IPS-20b (cell line): ENCODE measurements around the gene ROPN1L.

ENCODE experiments used
- H3K27ac ChIP-seq: one replicate; pipeline ENCODE4 v1.5.1; 2013; ENCODE audit warnings: low read length
- H3K27me3 ChIP-seq: 2 replicates; pipeline ENCODE4 v1.6.1; 2013; ENCODE audit warnings: mild to moderate bottlenecking, low read length, inconsistent platforms; ENCODE audit not compliant: insufficient read depth
- H3K36me3 ChIP-seq: 2 replicates; pipeline ENCODE4 v1.6.1; 2013; ENCODE audit warnings: low read depth, mild to moderate bottlenecking, inconsistent platforms, low read length, moderate library complexity; ENCODE audit not compliant: insufficient read depth
- H3K4me1 ChIP-seq: 2 replicates; pipeline ENCODE4 v1.6.1; 2013; ENCODE audit warnings: mild to moderate bottlenecking, control low read depth, inconsistent platforms, low read length, moderate library complexity; ENCODE audit not compliant: insufficient read depth
- H3K4me3 ChIP-seq: 2 replicates; pipeline ENCODE4 v1.5.1; 2013; ENCODE audit warnings: mild to moderate bottlenecking, low read length, inconsistent platforms
- H3K9ac ChIP-seq: 2 replicates; pipeline ENCODE4 v1.6.1; 2013; ENCODE audit warnings: low read depth, mild to moderate bottlenecking, inconsistent platforms, low read length, moderate library complexity
- H3K9me3 ChIP-seq: 2 replicates; pipeline ENCODE4 v1.6.1; 2013; ENCODE audit warnings: mild to moderate bottlenecking, low read depth, low read length, inconsistent platforms; ENCODE audit not compliant: insufficient read depth

The ROPN1L gene

DNA sequence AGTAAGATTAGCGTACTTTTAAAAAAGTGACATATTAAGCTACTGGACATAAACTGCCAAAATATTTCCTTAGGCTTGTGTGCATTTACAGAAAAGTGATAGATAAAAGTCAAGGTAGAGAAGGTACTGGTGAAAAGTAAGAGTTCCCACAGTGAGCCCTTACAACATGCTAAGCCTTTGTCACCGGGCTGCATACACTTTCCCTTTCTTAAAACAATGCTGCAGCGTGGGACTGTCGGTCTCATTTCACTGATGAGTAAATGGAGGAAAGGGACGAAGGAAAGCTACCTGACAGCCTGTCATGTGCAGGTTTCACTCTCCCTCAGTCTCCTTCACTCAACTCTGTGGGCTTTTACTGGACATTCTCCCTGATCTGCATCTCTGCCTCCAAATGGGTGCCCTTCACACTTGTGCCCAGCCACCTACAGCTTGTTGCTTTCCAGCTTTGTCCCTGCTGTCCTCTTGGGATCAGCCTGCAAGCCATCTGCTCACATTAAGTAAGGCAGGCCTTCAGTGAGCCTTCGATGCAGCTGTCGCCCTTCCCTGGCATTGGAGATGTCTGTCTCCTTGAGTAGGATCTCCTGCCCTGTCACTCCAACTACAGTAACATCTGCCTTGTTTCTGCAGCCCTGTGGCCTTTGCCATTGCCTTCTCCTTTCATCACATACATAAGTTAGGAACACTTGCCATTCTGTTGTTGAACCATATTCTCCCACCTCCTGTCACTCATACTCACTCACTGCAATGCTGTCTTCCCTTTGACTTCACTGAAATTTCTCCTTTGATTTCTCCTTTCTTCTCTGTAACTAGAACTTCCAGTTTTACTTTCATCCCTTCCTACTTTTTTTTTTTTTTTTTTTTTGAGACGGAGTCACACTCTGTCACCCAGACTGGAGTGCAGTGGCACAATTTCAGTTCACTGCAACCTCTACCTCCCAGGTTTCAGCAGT is 9.3 kb upstream of the ROPN1L start:
- H3K27ac ChIP-seq: no peak overlapping the region
- no peak overlapping the region for H3K9ac ChIP-seq
- H3K27me3 ChIP-seq: no peaks in the 10 kb centered on the region
- no peaks in the 10 kb centered on the region for H3K4me1 ChIP-seq
- peaks cover 72% of the 10 kb centered on the region for H3K36me3 ChIP-seq
- H3K4me3 ChIP-seq: no peak overlapping the region
- H3K9me3 ChIP-seq: no peaks in the 10 kb centered on the region

GRCh38 chr5:10434392-10434791 is 7.3 kb upstream of the ROPN1L start:
- no peaks in the 10 kb centered on the region for H3K27me3 ChIP-seq
- H3K27ac ChIP-seq: no peak overlapping the region
- H3K4me3 ChIP-seq: no peak overlapping the region
- no peaks in the 10 kb centered on the region for H3K9me3 ChIP-seq
- no peaks in the 10 kb centered on the region for H3K4me1 ChIP-seq
- H3K36me3 ChIP-seq: peaks cover 54% of the 10 kb centered on the region
- no peak overlapping the region for H3K9ac ChIP-seq

DNA sequence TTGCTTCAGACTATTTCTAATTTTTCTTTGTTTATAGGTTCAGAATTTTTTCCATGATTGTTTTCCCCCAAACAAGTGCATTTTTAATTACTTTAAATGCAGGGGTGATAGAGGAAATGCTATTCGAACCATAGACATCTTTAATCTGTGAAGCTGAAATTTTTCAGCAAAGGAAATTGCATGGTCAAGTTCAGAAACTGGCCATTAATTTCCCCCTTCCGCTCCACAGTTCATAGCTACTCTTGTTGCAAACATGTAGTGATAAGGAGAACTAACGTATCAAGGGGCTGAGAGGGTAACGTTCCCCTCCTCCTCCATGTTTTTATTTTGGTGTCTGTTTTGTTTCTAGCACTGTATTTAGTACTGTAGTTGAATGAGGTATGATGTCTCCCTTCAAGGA is 3.4 kb upstream of the ROPN1L start:
- Histone ChIP-seq H3K4me1 (no peaks in the 10 kb centered on the region; the same call in 1 of the 2 replicates), H3K27me3 (peaks cover 30% of the 10 kb centered on the region), H3K4me3 (no peak overlapping the region), H3K36me3 (peaks cover 17% of the 10 kb centered on the region), H3K9ac (no peak overlapping the region), H3K27ac (no peak overlapping the region), H3K9me3 (no peaks in the 10 kb centered on the region)

DNA sequence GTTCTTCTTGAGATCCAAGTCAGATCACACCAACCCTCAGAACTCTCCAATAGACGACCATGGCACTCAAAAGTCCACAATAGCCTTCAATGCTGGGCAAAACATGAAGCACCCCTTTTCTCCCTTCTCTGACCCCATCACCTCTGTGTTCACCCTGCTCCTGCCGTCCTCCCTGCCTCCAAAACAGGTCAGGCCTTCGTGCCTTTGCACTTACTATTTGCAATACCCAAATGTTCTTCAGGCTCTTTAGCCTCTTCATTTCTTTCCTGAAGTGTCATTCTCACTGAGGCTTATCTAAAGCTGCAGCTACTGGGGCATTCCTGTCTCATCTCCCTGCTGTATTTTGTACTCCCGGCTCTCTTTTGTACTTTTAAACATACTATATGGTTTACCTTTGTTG is 2.0 kb upstream of the ROPN1L start:
- peaks cover 37% of the 10 kb centered on the region for H3K27me3 ChIP-seq
- no peaks in the 10 kb centered on the region; the same call in 1 of the 2 replicates for H3K4me1 ChIP-seq
- H3K36me3 ChIP-seq: peaks cover 5% of the 10 kb centered on the region
- H3K9me3 ChIP-seq: no peaks in the 10 kb centered on the region
- H3K4me3 ChIP-seq: no peak overlapping the region
- H3K9ac ChIP-seq: no peak overlapping the region
- H3K27ac ChIP-seq: no peak overlapping the region

- H3K4me1 ChIP-seq: no peaks in the 10 kb centered on the region; the same call in 1 of the 2 replicates
- H3K9ac ChIP-seq: no peak overlapping the region
- peak overlapping the region; percentile 77; the same call in 1 of the 2 replicates for H3K4me3 ChIP-seq
- H3K9me3 ChIP-seq: no peaks in the 10 kb centered on the region
- H3K36me3 ChIP-seq: peaks cover 4% of the 10 kb centered on the region; the same call in 1 of the 2 replicates
- no peak overlapping the region for H3K27ac ChIP-seq
- H3K27me3 ChIP-seq: peaks cover 37% of the 10 kb centered on the region
These were observed 1.2 kb upstream of the ROPN1L start for GRCh38 chr5:10440367-10440990.

- Histone ChIP-seq H3K27me3 (peaks cover 37% of the 10 kb centered on the region), H3K9me3 (no peaks in the 10 kb centered on the region), H3K27ac (no peak overlapping the region), H3K4me3 (peak overlapping the region; percentile 77), H3K9ac (no peak overlapping the region), H3K36me3 (no peaks in the 10 kb centered on the region), H3K4me1 (no peaks in the 10 kb centered on the region; the same call in 1 of the 2 replicates)
These were observed 335 bp downstream of the ROPN1L start for GRCh38 chr5:10441992-10442435.

DNA sequence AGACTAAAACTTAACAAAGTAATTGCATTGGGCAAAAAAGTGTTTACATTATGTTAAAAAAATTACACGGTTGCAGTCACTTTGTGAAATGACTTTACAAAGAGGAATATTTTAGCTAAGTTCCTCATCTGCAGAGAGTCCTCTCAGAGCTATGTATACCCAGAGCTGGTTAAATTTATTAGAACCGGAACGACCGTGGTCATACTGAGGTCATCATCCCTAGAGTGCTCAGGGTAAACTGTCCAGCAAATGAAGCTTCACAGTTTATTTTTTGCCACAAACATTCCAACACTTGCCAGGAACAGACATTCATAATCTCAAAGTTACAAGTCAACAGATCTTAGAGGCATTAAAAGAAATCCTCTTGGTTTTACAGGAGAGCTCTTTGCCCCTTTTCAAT is 897 bp downstream of the ROPN1L start:
- Histone ChIP-seq H3K27ac (no peak overlapping the region), H3K9ac (no peak overlapping the region), H3K36me3 (no peaks in the 10 kb centered on the region), H3K4me1 (no peaks in the 10 kb centered on the region; the same call in 1 of the 2 replicates), H3K9me3 (no peaks in the 10 kb centered on the region), H3K4me3 (peak overlapping the region; percentile 77), H3K27me3 (peaks cover 37% of the 10 kb centered on the region)

DNA sequence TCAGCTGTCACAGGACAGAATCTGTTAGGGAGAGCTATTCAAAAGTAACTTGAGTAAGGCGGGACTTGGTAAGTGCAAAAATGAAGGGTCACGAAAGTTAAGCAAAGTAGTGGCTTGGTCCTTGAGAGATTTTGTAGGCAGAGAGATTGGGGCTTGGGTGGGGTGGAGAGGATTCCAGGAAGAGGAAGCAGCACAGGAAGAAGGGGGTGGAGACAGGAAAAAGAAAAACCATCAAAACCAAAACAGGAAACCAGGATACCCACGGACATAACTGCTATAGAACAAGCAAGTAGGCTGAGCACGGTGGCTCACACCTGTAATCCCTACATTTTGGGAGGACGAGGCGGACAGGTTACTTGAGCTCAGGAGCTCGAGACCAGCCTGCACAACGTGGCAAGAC is 3.7 kb downstream of the ROPN1L start:
- no peak overlapping the region for H3K27ac ChIP-seq
- no peak overlapping the region for H3K4me3 ChIP-seq
- H3K27me3 ChIP-seq: peaks cover 32% of the 10 kb centered on the region
- H3K9ac ChIP-seq: no peak overlapping the region
- H3K36me3 ChIP-seq: no peaks in the 10 kb centered on the region
- H3K9me3 ChIP-seq: no peaks in the 10 kb centered on the region
- peaks cover 5% of the 10 kb centered on the region; the same call in 1 of the 2 replicates for H3K4me1 ChIP-seq

- Histone ChIP-seq H3K4me1 (peaks cover 5% of the 10 kb centered on the region; the same call in 1 of the 2 replicates), H3K9ac (no peak overlapping the region), H3K36me3 (no peaks in the 10 kb centered on the region), H3K9me3 (no peaks in the 10 kb centered on the region), H3K27me3 (peaks cover 21% of the 10 kb centered on the region), H3K27ac (no peak overlapping the region), H3K4me3 (no peak overlapping the region)
These were observed 4.8 kb downstream of the ROPN1L start for GRCh38 chr5:10446490-10446889.

DNA sequence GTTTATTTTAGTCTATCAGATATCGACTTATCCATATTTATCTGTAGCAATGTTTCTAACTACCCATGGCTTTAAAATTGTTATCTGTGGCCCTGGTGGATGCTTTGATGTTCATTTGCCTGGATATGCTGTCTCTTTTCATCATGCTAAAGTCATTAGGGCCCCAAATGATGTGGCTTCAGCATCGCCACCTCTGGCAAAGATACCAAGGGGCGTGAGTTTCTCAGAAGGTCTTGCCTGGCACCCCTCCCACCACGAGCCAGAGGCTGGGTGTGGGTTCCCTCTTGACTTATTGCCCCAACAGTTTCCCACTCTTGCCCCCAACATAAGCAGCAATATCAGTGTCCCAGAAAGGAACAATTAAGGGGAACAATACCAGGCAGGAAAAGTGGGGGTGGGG is 5.4 kb downstream of the ROPN1L start:
- Histone ChIP-seq H3K9ac (no peak overlapping the region), H3K4me1 (peaks cover 5% of the 10 kb centered on the region; the same call in 1 of the 2 replicates), H3K27ac (no peak overlapping the region), H3K36me3 (no peaks in the 10 kb centered on the region), H3K4me3 (no peak overlapping the region), H3K9me3 (no peaks in the 10 kb centered on the region), H3K27me3 (peaks cover 20% of the 10 kb centered on the region)

DNA sequence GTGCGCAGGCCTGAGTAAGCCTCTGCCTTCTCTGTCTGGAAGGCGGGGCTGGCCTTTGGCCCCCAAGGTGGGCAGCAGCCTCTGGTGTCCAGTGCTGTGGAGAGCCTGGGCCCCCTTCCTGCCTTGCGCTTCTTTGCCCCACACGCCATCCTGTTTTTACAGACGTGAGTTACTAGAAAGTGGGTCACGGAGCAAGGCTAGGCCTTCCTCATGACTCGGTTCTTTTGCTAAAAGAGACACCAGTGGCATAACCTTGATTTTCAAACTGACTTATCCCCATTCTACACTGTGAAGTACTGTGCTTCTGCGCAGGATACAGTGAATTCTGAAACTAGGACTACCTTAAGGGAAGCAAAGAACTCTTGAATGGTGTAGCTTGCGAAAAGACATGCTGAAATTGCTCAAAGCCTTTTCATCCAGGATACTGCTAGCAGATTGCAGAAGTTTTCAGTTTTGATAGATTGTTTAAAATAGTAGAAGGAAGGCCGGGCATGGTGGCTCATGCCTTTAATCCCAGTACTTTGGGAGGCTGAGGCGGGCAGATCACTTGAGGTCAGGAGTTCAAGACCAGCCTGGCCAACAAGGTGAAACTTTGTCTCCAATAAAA is 7.2 kb downstream of the ROPN1L start:
- H3K4me1 ChIP-seq: peaks cover 5% of the 10 kb centered on the region; the same call in 1 of the 2 replicates
- H3K36me3 ChIP-seq: no peaks in the 10 kb centered on the region
- no peaks in the 10 kb centered on the region for H3K9me3 ChIP-seq
- no peak overlapping the region for H3K9ac ChIP-seq
- H3K27ac ChIP-seq: no peak overlapping the region
- peaks cover 2% of the 10 kb centered on the region for H3K27me3 ChIP-seq
- no peak overlapping the region for H3K4me3 ChIP-seq
